ENCODE data around the gene HSD11B1. TPM values are rescaled to one million over a fixed set of nuclear protein-coding genes. Genes with fewer than 3 reads are reported as not detected.

HSD11B1 gene
- total RNA-seq, 1 donor from 2014 or later, result 15.1 TPM

- no peak overlapping the region for H3K4me3 Mint-ChIP-seq
- peak overlapping the region; percentile 17 for H3K27ac Mint-ChIP-seq
- DNase-seq, result no peak
- intact Hi-C loops (cut with micrococcal nuclease), result no loop called here
- H3K36me3 Mint-ChIP-seq (ENCODE audit: low read depth), result peaks cover 76% of the 10 kb centered on the region
- no peaks in the 10 kb centered on the region for H3K9me3 Mint-ChIP-seq
- no peaks in the 10 kb centered on the region for H3K27me3 Mint-ChIP-seq
- peaks cover 52% of the 10 kb centered on the region for H3K4me1 Mint-ChIP-seq
Observed at GRCh38 chr1:209777587-209777986, 72.9 kb downstream of the HSD11B1 start.

- H3K4me3 Mint-ChIP-seq, result no peak overlapping the region
- H3K27me3 Mint-ChIP-seq, result no peaks in the 10 kb centered on the region
- H3K9me3 Mint-ChIP-seq, result no peaks in the 10 kb centered on the region
- H3K4me1 Mint-ChIP-seq, result peaks cover 56% of the 10 kb centered on the region
- H3K27ac Mint-ChIP-seq, result peak overlapping the region; percentile 17
- H3K36me3 Mint-ChIP-seq (ENCODE audit: low read depth), result peaks cover 80% of the 10 kb centered on the region
- intact Hi-C loops (cut with micrococcal nuclease), result no loop called here
- DNase-seq, result no peak
Observed at GRCh38 chr1:209778102-209778501, 73.5 kb downstream of the HSD11B1 start.

- H3K4me1 Mint-ChIP-seq, result peaks cover 64% of the 10 kb centered on the region
Observed at GRCh38 chr1:209780268-209780667, 75.6 kb downstream of the HSD11B1 start.

GRCh38 chr1:209783386-209783785 lies 78.7 kb downstream of the HSD11B1 start:
- peak; percentile 66 for DNase-seq
- intact Hi-C loops (cut with micrococcal nuclease), result no loop called here
- peaks cover 48% of the 10 kb centered on the region for H3K36me3 Mint-ChIP-seq (ENCODE audit: low read depth)
- H3K27me3 Mint-ChIP-seq, result peaks cover 3% of the 10 kb centered on the region
- peaks cover 51% of the 10 kb centered on the region for H3K4me1 Mint-ChIP-seq
- H3K9me3 Mint-ChIP-seq, result no peaks in the 10 kb centered on the region
- H3K4me3 Mint-ChIP-seq, result peak overlapping the region; percentile 98
- H3K27ac Mint-ChIP-seq, result peak overlapping the region; percentile 99

More at GRCh38 chr1:209780268-209780667, 75.6 kb downstream of the HSD11B1 start:
- DNase-seq, result no peak
- intact Hi-C loops (cut with micrococcal nuclease), result no loop called here
- peaks cover 3% of the 10 kb centered on the region for H3K27me3 Mint-ChIP-seq
- peaks cover 77% of the 10 kb centered on the region for H3K36me3 Mint-ChIP-seq (ENCODE audit: low read depth)
- H3K9me3 Mint-ChIP-seq, result no peaks in the 10 kb centered on the region
- peak overlapping the region; percentile 75 for H3K27ac Mint-ChIP-seq
- H3K4me3 Mint-ChIP-seq, result no peak overlapping the region

Other genes with a start within 250 kb of the HSD11B1 start
- gene CAMK1G, start 121.1 kb upstream of the HSD11B1 start, total RNA-seq, result 0.54 TPM in 1 of 2 replicates, not detected in the other
- 20.3 and 21.0 TPM in 2 replicates for gene LAMB3, start 52.4 kb upstream of the HSD11B1 start, total RNA-seq
- gene G0S2, start 29.4 kb upstream of the HSD11B1 start, total RNA-seq, result 449 and 477 TPM in 2 replicates
- gene TRAF3IP3, start 51.2 kb downstream of the HSD11B1 start, total RNA-seq, result 392 and 394 TPM in 2 replicates
- gene C1orf74, start 79.7 kb downstream of the HSD11B1 start, total RNA-seq, result 2.4 and 3.2 TPM in 2 replicates
- 0.07 TPM in 1 of 2 replicates, not detected in the other for gene IRF6, start 101.3 kb downstream of the HSD11B1 start, total RNA-seq
- 17.2 and 17.6 TPM in 2 replicates for gene UTP25, start 123.1 kb downstream of the HSD11B1 start, total RNA-seq
- not detected in 2 replicates for gene SYT14, start 233.4 kb downstream of the HSD11B1 start, total RNA-seq

Measured in activated CD4-positive, alpha-beta T cell treated with anti-CD3 and anti-CD28 coated beads, Interleukin-2, amount 10 ng/mL, durations not matched to agents 24 days and 14 days (primary cell).